HepG2 (cell line): ENCODE results near the gene SNRPB2. TPM values are rescaled to one million over a fixed set of nuclear protein-coding genes. Genes with fewer than 3 reads are reported as not detected.

Experiments used
- NR2F2 ChIP-seq: IDR thresholded peaks from 2 replicates; pipeline ENCODE4 v1.6.1; 2012; ENCODE audit warnings: low read depth, inconsistent platforms, borderline replicate concordance
- RXRA ChIP-seq: sonication (generic); formaldehyde crosslinking; IDR thresholded peaks from 2 replicates; pipeline ENCODE4 v1.5.1; 2020; ENCODE audit warnings: missing genetic modification reagents
- XRCC5 ChIP-seq: fragments of 200-400 bp; formaldehyde crosslinking; optimal IDR thresholded peaks from 2 replicates; pipeline ENCODE3; 2017; ENCODE audit warnings: mild to moderate bottlenecking, low read length
- ZEB1 ChIP-seq: IDR thresholded peaks from 2 replicates; pipeline ENCODE4 v1.6.1; 2012; ENCODE audit warnings: mild to moderate bottlenecking, low read depth, inconsistent platforms; ENCODE audit not compliant: insufficient replicate concordance
- ZIK1 ChIP-seq: sonication (generic); formaldehyde crosslinking; IDR thresholded peaks from 2 replicates; pipeline ENCODE4 v1.5.0; 2020; ENCODE audit warnings: mild to moderate bottlenecking, low read depth, missing genetic modification reagents, borderline replicate concordance
- ZNF12 ChIP-seq: sonication (generic); formaldehyde crosslinking; IDR thresholded peaks from 2 replicates; pipeline ENCODE4 v1.5.0; 2020; ENCODE audit warnings: missing genetic modification reagents
- ZNF251 ChIP-seq: sonication (generic); formaldehyde crosslinking; IDR thresholded peaks from 2 replicates; pipeline ENCODE4 v1.9.0; 2021; ENCODE audit warnings: mild to moderate bottlenecking, missing genetic modification reagents
- ZNF891 ChIP-seq: sonication (generic); formaldehyde crosslinking; IDR thresholded peaks from 2 replicates; pipeline ENCODE4 v1.5.0; 2020; ENCODE audit warnings: mild to moderate bottlenecking, missing genetic modification reagents
- polyA plus RNA-seq, 8 experiments: library from polyadenylated mRNA; depleted of rRNA in 3 of 8; stranded (reverse) in 7 of 8; unstranded in 1 of 8; fragments of >200 nt; fragmentation: Illumina TruSeq in 4 of 8; extraction: Trizol in 4 of 8; gene quantifications; 2 replicates each; pipeline versions ENCODE4 v1.2.1 to v1.2.3, GENCODE V29; 2011 to 2016; ENCODE audit warnings: low read depth in 4 of 8, missing spikeins in 1 of 8, mixed read lengths in 1 of 8; ENCODE audit not compliant: insufficient read depth in 1 of 8
- total RNA-seq, 5 experiments: library from RNA; depleted of rRNA; stranded (reverse); fragments of >200 nt; fragmentation: Illumina TruSeq; extraction: Trizol; gene quantifications; 2 replicates each; pipeline ENCODE4 v1.2.3, GENCODE V29; 2016; ENCODE audit warnings: low read depth in 1 of 5
- TF ChIP-seq, protein P1 (sequence below): sonication (generic); formaldehyde crosslinking; IDR thresholded peaks from 2 replicates; pipeline ENCODE4 v1.5.0; 2020; ENCODE audit warnings: mild to moderate bottlenecking, missing genetic modification reagents, borderline replicate concordance
- TF ChIP-seq, protein P2 (sequence below): sonication (generic); formaldehyde crosslinking; IDR thresholded peaks from 2 replicates; pipeline ENCODE4 v1.4.0; 2020; ENCODE audit warnings: missing genetic modification reagents
- TF ChIP-seq, protein P3 (sequence below): sonication (generic); formaldehyde crosslinking; IDR thresholded peaks from 2 replicates; pipeline ENCODE4 v1.5.0; 2020; ENCODE audit warnings: mild to moderate bottlenecking, missing genetic modification reagents

The SNRPB2 gene
- total and polyA plus RNA-seq, 2 of the 13 experiments (the other 11 are each of a cell fraction or from before 2014, with no cell fraction given), result 107 to 204 TPM

DNA sequence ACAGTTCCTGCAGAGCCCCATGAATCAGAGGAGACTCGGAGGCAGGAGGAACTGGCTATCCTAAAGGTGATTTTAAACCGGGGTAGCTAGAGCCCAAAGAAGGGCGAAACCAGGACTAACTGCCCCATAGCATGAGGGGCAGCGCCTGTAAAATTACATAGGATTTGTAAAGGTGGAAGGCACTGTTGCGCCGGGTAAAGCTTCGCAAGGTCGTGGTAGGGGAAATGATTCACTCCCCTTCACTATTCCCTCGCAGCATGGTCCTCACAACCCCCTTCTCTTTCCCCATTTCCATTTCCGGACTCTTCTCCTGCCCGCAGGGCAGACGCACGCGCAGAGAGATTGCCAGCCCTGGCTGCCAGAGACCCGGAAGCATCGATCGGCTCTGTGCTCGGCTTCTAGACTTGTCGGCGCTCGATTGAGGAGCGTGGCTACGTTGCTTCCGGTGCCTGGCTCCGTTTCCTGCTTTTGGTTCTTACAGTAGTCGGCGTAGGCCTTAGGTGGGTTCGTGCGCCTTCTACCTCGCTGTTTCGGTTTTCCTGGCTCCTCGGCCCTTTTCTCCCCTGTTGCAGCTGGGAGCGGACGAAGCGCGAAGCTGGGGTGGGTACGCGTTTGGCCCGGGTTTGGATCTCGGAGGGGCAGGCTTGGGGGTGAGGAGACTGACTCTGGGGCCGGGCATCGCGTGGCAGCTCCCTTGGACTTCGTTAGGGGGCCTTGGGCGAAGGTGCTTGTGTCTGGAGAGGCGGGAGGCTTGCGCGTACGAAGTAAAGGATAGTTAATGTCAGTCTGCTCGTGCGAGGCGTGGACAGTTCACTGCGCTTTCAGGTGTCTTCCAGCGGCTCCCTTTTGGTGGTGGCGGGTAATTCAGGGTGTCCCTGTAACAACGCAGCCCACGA lies at the start of gene SNRPB2 (continued):
- TF ChIP-seq ZIK1 (CRISPR knock-in tag), result peak; percentile 90; the same call in 1 of the 2 replicates
- TF ChIP-seq, protein P1, sequence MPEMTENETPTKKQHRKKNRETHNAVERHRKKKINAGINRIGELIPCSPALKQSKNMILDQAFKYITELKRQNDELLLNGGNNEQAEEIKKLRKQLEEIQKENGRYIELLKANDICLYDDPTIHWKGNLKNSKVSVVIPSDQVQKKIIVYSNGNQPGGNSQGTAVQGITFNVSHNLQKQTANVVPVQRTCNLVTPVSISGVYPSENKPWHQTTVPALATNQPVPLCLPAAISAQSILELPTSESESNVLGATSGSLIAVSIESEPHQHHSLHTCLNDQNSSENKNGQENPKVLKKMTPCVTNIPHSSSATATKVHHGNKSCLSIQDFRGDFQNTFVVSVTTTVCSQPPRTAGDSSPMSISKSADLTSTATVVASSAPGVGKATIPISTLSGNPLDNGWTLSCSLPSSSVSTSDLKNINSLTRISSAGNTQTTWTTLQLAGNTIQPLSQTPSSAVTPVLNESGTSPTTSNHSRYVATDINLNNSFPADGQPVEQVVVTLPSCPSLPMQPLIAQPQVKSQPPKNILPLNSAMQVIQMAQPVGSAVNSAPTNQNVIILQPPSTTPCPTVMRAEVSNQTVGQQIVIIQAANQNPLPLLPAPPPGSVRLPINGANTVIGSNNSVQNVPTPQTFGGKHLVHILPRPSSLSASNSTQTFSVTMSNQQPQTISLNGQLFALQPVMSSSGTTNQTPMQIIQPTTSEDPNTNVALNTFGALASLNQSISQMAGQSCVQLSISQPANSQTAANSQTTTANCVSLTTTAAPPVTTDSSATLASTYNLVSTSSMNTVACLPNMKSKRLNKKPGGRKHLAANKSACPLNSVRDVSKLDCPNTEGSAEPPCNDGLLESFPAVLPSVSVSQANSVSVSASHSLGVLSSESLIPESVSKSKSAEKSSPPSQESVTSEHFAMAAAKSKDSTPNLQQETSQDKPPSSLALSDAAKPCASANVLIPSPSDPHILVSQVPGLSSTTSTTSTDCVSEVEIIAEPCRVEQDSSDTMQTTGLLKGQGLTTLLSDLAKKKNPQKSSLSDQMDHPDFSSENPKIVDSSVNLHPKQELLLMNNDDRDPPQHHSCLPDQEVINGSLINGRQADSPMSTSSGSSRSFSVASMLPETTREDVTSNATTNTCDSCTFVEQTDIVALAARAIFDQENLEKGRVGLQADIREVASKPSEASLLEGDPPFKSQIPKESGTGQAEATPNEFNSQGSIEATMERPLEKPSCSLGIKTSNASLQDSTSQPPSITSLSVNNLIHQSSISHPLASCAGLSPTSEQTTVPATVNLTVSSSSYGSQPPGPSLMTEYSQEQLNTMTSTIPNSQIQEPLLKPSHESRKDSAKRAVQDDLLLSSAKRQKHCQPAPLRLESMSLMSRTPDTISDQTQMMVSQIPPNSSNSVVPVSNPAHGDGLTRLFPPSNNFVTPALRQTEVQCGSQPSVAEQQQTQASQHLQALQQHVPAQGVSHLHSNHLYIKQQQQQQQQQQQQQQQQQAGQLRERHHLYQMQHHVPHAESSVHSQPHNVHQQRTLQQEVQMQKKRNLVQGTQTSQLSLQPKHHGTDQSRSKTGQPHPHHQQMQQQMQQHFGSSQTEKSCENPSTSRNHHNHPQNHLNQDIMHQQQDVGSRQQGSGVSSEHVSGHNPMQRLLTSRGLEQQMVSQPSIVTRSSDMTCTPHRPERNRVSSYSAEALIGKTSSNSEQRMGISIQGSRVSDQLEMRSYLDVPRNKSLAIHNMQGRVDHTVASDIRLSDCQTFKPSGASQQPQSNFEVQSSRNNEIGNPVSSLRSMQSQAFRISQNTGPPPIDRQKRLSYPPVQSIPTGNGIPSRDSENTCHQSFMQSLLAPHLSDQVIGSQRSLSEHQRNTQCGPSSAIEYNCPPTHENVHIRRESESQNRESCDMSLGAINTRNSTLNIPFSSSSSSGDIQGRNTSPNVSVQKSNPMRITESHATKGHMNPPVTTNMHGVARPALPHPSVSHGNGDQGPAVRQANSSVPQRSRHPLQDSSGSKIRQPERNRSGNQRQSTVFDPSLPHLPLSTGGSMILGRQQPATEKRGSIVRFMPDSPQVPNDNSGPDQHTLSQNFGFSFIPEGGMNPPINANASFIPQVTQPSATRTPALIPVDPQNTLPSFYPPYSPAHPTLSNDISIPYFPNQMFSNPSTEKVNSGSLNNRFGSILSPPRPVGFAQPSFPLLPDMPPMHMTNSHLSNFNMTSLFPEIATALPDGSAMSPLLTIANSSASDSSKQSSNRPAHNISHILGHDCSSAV (CRISPR knock-in tag), result peak; percentile 94
- TF ChIP-seq ZEB1, result peak; percentile 53
- peak; percentile 82; the same call in 1 of the 2 replicates for TF ChIP-seq ZNF12 (CRISPR knock-in tag)
- TF ChIP-seq ZNF891 (CRISPR knock-in tag), result peak; percentile 100
- TF ChIP-seq XRCC5, result peak; percentile 100
- TF ChIP-seq, protein P2, sequence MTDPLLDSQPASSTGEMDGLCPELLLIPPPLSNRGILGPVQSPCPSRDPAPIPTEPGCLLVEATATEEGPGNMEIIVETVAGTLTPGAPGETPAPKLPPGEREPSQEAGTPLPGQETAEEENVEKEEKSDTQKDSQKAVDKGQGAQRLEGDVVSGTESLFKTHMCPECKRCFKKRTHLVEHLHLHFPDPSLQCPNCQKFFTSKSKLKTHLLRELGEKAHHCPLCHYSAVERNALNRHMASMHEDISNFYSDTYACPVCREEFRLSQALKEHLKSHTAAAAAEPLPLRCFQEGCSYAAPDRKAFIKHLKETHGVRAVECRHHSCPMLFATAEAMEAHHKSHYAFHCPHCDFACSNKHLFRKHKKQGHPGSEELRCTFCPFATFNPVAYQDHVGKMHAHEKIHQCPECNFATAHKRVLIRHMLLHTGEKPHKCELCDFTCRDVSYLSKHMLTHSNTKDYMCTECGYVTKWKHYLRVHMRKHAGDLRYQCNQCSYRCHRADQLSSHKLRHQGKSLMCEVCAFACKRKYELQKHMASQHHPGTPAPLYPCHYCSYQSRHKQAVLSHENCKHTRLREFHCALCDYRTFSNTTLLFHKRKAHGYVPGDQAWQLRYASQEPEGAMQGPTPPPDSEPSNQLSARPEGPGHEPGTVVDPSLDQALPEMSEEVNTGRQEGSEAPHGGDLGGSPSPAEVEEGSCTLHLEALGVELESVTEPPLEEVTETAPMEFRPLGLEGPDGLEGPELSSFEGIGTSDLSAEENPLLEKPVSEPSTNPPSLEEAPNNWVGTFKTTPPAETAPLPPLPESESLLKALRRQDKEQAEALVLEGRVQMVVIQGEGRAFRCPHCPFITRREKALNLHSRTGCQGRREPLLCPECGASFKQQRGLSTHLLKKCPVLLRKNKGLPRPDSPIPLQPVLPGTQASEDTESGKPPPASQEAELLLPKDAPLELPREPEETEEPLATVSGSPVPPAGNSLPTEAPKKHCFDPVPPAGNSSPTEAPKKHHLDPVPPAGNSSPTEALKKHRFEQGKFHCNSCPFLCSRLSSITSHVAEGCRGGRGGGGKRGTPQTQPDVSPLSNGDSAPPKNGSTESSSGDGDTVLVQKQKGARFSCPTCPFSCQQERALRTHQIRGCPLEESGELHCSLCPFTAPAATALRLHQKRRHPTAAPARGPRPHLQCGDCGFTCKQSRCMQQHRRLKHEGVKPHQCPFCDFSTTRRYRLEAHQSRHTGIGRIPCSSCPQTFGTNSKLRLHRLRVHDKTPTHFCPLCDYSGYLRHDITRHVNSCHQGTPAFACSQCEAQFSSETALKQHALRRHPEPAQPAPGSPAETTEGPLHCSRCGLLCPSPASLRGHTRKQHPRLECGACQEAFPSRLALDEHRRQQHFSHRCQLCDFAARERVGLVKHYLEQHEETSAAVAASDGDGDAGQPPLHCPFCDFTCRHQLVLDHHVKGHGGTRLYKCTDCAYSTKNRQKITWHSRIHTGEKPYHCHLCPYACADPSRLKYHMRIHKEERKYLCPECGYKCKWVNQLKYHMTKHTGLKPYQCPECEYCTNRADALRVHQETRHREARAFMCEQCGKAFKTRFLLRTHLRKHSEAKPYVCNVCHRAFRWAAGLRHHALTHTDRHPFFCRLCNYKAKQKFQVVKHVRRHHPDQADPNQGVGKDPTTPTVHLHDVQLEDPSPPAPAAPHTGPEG (CRISPR knock-in tag), result peak; percentile 90
- no peak for TF ChIP-seq NR2F2
- TF ChIP-seq ZNF251 (CRISPR knock-in tag), result peak; percentile 91; the same call in 1 of the 2 replicates
- TF ChIP-seq RXRA (CRISPR knock-in tag), result peak; percentile 85
- TF ChIP-seq, protein P3, sequence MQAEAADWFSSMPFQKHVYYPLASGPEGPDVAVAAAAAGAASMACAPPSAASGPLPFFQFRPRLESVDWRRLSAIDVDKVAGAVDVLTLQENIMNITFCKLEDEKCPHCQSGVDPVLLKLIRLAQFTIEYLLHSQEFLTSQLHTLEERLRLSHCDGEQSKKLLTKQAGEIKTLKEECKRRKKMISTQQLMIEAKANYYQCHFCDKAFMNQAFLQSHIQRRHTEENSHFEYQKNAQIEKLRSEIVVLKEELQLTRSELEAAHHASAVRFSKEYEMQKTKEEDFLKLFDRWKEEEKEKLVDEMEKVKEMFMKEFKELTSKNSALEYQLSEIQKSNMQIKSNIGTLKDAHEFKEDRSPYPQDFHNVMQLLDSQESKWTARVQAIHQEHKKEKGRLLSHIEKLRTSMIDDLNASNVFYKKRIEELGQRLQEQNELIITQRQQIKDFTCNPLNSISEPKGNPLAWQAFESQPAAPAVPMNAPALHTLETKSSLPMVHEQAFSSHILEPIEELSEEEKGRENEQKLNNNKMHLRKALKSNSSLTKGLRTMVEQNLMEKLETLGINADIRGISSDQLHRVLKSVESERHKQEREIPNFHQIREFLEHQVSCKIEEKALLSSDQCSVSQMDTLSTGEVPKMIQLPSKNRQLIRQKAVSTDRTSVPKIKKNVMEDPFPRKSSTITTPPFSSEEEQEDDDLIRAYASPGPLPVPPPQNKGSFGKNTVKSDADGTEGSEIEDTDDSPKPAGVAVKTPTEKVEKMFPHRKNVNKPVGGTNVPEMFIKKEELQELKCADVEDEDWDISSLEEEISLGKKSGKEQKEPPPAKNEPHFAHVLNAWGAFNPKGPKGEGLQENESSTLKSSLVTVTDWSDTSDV (CRISPR knock-in tag), result peak; percentile 99
